ENCODE measurements around the gene FAM222B. TPM values are rescaled to one million over a fixed set of nuclear protein-coding genes. Genes with fewer than 3 reads are reported as not detected.

Gene FAM222B
- polyA plus RNA-seq, 1 experiment, result 8.3 TPM

DNA sequence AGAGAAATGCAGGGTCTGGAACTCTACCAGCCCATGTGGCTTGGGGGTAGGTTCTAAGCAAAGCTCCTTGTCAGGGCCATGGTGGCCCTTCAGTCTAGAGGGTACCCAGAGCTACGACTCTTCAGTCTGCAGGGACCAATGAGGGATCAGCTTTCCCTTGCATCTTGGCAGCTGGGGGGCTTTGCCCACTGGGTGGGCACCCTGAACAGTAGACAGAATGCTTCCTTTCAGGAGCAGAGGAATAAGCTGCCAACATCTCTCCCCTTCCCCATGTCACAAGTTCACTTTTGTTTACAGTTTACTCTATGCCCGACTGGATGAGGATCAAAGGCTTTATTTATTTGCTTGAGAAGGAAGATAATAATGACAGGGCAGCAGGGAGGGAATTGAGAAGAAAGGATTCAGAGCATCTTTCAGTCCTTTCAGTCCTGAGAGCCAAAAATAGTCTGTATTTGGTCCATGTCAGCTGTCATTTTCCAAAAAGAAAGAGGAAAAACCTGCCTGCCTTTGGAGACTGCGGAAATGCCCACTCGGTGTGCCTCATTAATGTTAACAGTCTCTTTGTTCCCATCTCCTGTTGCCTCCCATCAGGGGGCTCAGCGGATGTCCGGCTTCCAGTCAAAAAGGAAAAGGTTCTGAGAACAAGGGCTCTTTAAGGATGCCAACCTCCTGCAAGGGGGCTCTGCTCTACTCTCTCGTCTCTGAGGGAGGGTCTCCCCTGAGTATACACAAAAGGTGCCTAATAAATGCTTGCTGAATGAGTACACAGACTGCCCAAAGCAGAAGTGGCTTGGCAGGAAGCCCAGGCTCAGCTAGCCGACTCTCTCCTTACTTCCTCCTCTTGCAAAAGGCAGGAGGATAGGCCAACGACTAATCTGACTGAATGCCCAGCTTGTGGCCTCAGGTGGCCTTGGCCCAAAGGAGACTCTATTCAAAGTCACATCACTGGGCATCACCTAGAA, 81.7 kb downstream of the FAM222B start:
- Histone ChIP-seq H3K4me3 (ENCODE audit: low read depth, low read length) (no peak overlapping the region), H3K9me3 (ENCODE audit: control insufficient read depth, insufficient read depth, low read length) (no peaks in the 10 kb centered on the region), H3K27me3 (ENCODE audit: control insufficient read depth, insufficient read depth, low read length) (no peaks in the 10 kb centered on the region), H3K27ac (ENCODE audit: low read depth, low read length) (no peak overlapping the region)
- ChIA-PET CTCF (interaction anchor here (0.6 to 6.4 kb wide), 6 partner anchors 9 to 212 kb away, joined by 3 to 100 read pairs (median 4); no protein-coding TSS in a partner anchor), POLR2A (interaction anchor here (0.6 to 1.0 kb wide), 3 partner anchors 34 to 194 kb away, joined by 3 to 10 read pairs (median 3); partner anchors contain the start of gene PHF12)
- TF ChIP-seq, protein P1, sequence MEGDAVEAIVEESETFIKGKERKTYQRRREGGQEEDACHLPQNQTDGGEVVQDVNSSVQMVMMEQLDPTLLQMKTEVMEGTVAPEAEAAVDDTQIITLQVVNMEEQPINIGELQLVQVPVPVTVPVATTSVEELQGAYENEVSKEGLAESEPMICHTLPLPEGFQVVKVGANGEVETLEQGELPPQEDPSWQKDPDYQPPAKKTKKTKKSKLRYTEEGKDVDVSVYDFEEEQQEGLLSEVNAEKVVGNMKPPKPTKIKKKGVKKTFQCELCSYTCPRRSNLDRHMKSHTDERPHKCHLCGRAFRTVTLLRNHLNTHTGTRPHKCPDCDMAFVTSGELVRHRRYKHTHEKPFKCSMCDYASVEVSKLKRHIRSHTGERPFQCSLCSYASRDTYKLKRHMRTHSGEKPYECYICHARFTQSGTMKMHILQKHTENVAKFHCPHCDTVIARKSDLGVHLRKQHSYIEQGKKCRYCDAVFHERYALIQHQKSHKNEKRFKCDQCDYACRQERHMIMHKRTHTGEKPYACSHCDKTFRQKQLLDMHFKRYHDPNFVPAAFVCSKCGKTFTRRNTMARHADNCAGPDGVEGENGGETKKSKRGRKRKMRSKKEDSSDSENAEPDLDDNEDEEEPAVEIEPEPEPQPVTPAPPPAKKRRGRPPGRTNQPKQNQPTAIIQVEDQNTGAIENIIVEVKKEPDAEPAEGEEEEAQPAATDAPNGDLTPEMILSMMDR (IDR thresholded peaks at IDR 0.05; ENCODE audit: low read depth, low read length), result no peak
- DNase-seq (ENCODE audit: low read depth, low spot score), result no peak

DNA sequence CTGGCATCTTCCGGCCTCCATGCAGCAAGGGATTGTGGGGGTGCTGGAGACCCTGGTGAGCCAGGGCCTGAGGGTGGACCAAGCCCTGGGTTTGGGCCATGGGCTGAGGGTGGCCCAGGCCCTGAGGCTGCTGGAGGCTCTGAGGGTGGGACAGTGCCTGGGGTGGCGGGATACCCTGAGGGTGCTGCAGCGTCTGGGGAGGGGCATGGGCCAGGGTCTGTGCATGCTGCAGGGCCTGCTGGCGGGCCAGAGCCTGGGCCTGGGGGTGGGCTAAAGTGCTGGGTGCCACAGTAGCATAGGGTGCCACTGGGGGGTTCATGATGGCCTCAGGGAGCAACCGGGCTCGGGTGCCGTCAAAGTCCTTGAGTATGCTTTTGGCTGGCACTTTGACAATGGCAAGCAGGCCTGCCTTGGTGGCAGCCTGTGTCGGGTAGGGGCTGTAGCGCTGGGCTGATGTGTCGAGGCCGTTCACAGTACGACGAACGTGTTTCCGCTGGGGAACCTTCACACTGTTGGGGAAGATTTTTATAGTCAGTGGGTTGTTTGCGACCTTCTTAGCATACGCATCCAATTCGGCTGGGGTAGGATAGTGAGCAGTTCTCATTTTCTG, 83.2 kb downstream of the FAM222B start:
- TF ChIP-seq, protein P1 (IDR thresholded peaks at IDR 0.05; ENCODE audit: low read depth, low read length), result no peak
- no peaks in the 10 kb centered on the region for H3K27me3 ChIP-seq (ENCODE audit: control insufficient read depth, insufficient read depth, low read length)
- H3K27ac ChIP-seq (ENCODE audit: low read depth, low read length), result no peak overlapping the region
- H3K9me3 ChIP-seq (ENCODE audit: control insufficient read depth, insufficient read depth, low read length), result no peaks in the 10 kb centered on the region
- ChIA-PET CTCF (interaction anchor here (6.4 kb wide), 1 partner anchor 7 kb away, joined by 100 read pairs; no protein-coding TSS in a partner anchor), POLR2A (no interaction called here)
- DNase-seq (ENCODE audit: low read depth, low spot score), result no peak
- no peak overlapping the region for H3K4me3 ChIP-seq (ENCODE audit: low read depth, low read length)

DNA sequence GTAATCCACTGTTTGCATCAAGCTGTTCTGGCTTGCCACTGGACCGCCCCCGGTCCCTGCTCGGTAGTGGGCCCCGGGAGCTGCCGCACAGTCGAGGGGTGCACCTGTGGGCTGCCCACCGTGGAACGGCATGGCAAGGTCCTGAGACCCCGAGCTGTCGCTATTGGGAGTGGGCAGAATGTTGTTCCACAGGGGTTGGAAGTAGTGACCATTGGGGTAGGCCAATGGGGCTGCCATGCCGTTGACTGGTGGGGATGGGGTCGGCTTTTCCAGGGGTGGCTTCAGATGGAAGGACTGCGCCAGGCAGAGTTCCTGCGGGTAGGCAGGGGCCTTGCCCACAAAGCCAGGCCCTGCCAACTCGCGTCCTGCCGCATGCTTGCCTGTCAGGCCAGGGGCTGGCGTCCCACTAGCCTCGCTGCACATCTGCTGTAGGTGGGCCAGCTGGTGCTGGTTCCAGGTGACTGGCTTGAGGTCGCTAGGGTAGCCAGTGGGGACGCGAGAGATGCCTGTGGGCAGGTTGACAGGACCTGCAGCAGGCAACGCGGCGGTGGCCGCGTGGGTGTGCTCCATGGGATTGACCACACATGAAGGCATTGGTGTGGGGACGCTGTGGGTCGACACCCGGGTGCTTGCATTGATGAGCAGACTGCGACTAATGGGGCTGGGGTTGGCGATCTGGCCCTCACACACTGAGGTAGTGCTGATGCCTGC, 84.0 kb downstream of the FAM222B start:
- Histone ChIP-seq H3K27me3 (ENCODE audit: control insufficient read depth, insufficient read depth, low read length) (no peaks in the 10 kb centered on the region), H3K4me3 (ENCODE audit: low read depth, low read length) (no peak overlapping the region), H3K27ac (ENCODE audit: low read depth, low read length) (no peak overlapping the region), H3K9me3 (ENCODE audit: control insufficient read depth, insufficient read depth, low read length) (no peaks in the 10 kb centered on the region)
- ChIA-PET CTCF (no interaction called here), POLR2A (interaction anchor here (1.4 kb wide), 1 partner anchor 30 kb away, joined by 3 read pairs; the partner anchor contains the start of gene NEK8)
- TF ChIP-seq, protein P1 (IDR thresholded peaks at IDR 0.05; ENCODE audit: low read depth, low read length), result no peak
- no peak for DNase-seq (ENCODE audit: low read depth, low spot score)

DNA sequence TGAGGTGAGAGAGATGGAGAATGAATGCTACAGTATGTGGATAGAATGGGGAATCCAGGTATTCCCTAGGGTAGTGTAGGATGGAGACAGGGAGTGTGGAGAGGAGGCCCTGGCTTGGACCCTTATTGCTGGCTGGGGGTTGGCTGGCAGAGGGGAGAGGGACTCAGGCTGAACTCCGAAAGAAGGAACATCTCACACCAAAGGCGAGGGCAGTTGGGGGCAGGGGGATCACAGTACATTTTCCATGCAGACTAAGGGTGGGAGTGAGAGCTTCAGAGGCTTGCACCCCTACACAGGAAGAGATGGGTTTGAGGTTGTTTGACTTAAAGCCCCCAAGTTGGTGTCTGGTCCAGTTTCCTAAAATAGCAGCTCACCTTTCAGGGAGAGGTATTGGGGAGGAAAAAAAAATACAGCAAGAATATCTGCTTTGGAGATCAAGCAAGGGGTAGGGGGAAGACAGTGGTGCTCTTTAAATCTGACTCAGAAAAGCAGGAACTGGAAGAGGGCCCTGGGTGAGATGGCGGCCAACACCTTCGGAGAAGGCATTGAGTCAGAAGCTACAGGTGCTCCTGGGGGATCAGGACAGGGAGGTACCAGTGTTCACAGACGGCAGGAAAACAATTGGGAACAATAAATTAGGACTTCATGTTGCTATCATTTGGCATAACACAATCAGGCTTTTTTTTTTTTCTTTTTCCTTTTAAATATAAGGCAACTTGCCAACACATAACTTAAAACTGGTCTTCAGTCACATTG, 86.4 kb downstream of the FAM222B start:
- CTCF ChIA-PET, result interaction anchor here (1.2 kb wide), 1 partner anchor 29 kb away, joined by 3 read pairs; no protein-coding TSS in a partner anchor

More for the DNA sequence above, 86.4 kb downstream of the FAM222B start:
- no peak overlapping the region for H3K4me3 ChIP-seq (ENCODE audit: low read depth, low read length)
- POLR2A ChIA-PET, result no interaction called here
- DNase-seq (ENCODE audit: low read depth, low spot score), result no peak
- TF ChIP-seq, protein P1 (IDR thresholded peaks at IDR 0.05; ENCODE audit: low read depth, low read length), result no peak
- H3K27me3 ChIP-seq (ENCODE audit: control insufficient read depth, insufficient read depth, low read length), result no peaks in the 10 kb centered on the region
- H3K27ac ChIP-seq (ENCODE audit: low read depth, low read length), result no peak overlapping the region
- H3K9me3 ChIP-seq (ENCODE audit: control insufficient read depth, insufficient read depth, low read length), result no peaks in the 10 kb centered on the region
